ENCODE data around the gene CFAP99. TPM values are rescaled to one million over a fixed set of nuclear protein-coding genes. Genes with fewer than 3 reads are reported as not detected.

Gene CFAP99
- total RNA-seq, 2 donors from 2014 or later, result 0.32 to 0.49 TPM

DNA sequence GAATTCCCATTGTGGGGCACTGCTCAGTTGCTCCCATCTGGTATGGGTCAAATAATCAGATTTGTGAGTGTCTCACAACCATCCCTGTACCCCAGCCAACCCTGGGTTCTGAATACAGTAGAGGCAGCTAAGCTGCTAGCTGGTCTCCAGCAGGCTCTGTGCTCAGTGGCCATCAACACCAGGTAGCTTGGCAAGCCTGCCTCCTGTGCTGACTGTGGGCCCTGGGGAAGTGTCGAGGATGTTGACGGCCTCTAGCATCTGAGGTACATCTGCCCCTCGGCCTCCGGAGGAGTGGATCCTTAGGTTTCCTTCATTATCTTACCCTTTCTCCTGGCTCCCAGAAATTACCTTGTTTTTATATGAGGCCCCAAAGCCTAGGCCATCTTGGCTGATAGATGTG lies 63.4 kb downstream of the CFAP99 start:
- Histone ChIP-seq H3K4me3 (no peak overlapping the region), H3K27me3 (no peaks in the 10 kb centered on the region), H3K9ac (ENCODE audit: low read depth in 2 of 2, low read length in 2 of 2) (peak overlapping the region in 1 of 2 donors; percentile 48), H3K36me3 (no peaks in the 10 kb centered on the region), H3K9me3 (no peaks in the 10 kb centered on the region), H3K27ac (peak overlapping the region; percentile 37), H3K4me1 (peaks cover 56% of the 10 kb centered on the region)
- intact Hi-C loops (cut with DNase I), result no loop called here
- DNase-seq, result no peak
- TF ChIP-seq, protein P1, sequence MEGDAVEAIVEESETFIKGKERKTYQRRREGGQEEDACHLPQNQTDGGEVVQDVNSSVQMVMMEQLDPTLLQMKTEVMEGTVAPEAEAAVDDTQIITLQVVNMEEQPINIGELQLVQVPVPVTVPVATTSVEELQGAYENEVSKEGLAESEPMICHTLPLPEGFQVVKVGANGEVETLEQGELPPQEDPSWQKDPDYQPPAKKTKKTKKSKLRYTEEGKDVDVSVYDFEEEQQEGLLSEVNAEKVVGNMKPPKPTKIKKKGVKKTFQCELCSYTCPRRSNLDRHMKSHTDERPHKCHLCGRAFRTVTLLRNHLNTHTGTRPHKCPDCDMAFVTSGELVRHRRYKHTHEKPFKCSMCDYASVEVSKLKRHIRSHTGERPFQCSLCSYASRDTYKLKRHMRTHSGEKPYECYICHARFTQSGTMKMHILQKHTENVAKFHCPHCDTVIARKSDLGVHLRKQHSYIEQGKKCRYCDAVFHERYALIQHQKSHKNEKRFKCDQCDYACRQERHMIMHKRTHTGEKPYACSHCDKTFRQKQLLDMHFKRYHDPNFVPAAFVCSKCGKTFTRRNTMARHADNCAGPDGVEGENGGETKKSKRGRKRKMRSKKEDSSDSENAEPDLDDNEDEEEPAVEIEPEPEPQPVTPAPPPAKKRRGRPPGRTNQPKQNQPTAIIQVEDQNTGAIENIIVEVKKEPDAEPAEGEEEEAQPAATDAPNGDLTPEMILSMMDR (IDR thresholded peaks at IDR 0.05), result no peak

DNA sequence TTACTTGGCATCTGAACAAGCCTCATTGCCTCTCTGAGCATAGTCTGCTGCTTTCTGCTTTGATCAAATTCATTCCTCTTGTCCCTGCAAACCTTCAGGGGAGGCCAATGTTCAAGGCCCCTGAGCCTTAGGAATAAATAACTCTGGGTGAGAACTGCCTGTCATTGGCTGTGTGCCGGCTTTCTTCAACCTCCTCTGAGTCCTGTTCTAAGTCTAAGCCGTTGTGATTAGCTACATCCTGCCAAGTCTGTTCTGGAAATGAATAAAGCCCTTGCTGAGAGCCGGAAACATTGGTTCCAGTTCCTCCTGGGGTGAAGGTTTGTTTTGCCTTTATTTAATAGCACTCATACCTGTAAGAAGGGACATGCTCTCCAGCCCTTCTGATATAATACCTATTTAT lies 63.9 kb downstream of the CFAP99 start:
- Histone ChIP-seq H3K9ac (ENCODE audit: low read depth in 2 of 2, low read length in 2 of 2) (peak overlapping the region in 1 of 2 donors; percentile 48), H3K4me1 (peaks cover 51% of the 10 kb centered on the region), H3K27me3 (no peaks in the 10 kb centered on the region), H3K9me3 (no peaks in the 10 kb centered on the region), H3K36me3 (no peaks in the 10 kb centered on the region), H3K27ac (peak overlapping the region; percentile 37), H3K4me3 (no peak overlapping the region)
- intact Hi-C loops (cut with DNase I), result no loop called here
- DNase-seq, result peak; percentile 45
- TF ChIP-seq, protein P1 (IDR thresholded peaks at IDR 0.05), result no peak

DNA sequence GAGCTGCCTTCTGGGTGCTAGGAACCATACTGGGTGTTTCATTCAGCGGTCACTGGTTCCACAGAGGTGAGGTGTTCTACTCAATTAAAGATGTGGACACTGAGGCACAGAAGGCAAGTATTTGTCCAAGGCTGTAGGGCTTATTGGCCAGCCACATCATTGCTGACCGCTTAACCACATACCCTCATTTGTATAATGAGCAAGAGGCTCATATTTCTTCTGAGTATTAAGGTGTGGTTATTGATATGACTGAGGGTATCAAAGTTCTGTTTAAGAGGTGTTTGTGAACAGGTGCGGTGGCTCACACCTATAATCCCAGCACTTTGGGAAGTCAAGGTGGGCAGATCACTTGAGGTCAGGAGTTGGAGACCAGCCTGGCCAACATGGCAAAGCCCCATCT lies 64.5 kb downstream of the CFAP99 start:
- Histone ChIP-seq H3K9ac (ENCODE audit: low read depth in 2 of 2, low read length in 2 of 2) (peak overlapping the region in 1 of 2 donors; percentile 41), H3K4me1 (peaks cover 47% of the 10 kb centered on the region), H3K36me3 (no peaks in the 10 kb centered on the region), H3K9me3 (no peaks in the 10 kb centered on the region), H3K4me3 (no peak overlapping the region), H3K27ac (peak overlapping the region; percentile 37), H3K27me3 (no peaks in the 10 kb centered on the region)
- intact Hi-C loops (cut with DNase I), result no loop called here
- DNase-seq, result no peak
- TF ChIP-seq, protein P1 (IDR thresholded peaks at IDR 0.05), result no peak

DNA sequence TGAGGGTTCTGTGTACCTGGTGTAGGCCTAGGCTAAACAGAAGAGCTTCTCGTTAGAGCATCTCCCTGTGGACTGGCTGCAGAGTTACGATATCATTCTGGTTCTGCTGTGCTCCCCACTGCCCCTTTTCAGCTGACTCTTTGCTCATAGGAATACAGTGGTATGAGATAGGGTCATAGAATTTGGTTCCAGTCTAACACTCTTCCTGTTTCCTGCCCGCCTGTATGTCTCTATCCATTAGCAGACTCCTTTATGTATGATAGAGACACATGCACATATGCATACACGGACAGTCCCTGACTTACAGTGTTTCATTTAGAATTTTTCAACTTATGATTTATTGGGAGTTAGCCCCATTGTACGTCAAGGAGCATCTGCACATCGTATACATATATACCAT lies 65.4 kb downstream of the CFAP99 start:
- H3K27me3 ChIP-seq, result no peaks in the 10 kb centered on the region
- intact Hi-C loops (cut with DNase I), result no loop called here
- no peak overlapping the region for H3K4me3 ChIP-seq
- TF ChIP-seq, protein P1 (IDR thresholded peaks at IDR 0.05), result no peak
- H3K9ac ChIP-seq (ENCODE audit: low read depth in 2 of 2, low read length in 2 of 2), result peak overlapping the region in 1 of 2 donors; percentile 48
- no peak overlapping the region for H3K27ac ChIP-seq
- DNase-seq, result no peak
- no peaks in the 10 kb centered on the region for H3K9me3 ChIP-seq
- no peaks in the 10 kb centered on the region for H3K36me3 ChIP-seq
- peaks cover 38% of the 10 kb centered on the region for H3K4me1 ChIP-seq

DNA sequence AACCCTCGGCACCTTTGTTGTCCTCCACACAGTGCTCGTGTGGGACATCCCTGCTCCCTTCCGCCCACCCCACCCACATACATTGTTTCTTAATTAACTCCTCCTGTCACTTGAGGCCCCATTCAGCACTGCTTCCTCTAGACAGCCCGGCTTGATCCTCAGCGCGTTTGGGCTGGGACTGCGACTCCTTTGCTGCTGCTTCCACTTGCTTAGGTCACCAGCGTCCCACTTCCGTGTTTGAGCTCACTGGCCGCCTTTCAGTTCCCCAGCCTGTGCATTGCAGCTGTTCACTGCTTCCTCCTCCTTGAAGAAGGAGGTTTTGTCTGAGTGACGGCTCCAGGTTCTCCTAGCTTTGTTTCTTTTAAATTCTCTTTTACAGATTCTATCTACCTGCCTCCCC lies 66.2 kb downstream of the CFAP99 start:
- peak overlapping the region; percentile 68 for H3K27ac ChIP-seq
- intact Hi-C loops (cut with DNase I), result no loop called here
- H3K9me3 ChIP-seq, result no peaks in the 10 kb centered on the region
- DNase-seq, result peak; percentile 81
- TF ChIP-seq, protein P1 (IDR thresholded peaks at IDR 0.05), result no peak
- H3K4me3 ChIP-seq, result no peak overlapping the region
- no peaks in the 10 kb centered on the region for H3K27me3 ChIP-seq
- no peaks in the 10 kb centered on the region for H3K36me3 ChIP-seq
- H3K9ac ChIP-seq (ENCODE audit: low read depth in 2 of 2, low read length in 2 of 2), result peak overlapping the region; percentile 41 to 48
- peaks cover 37% of the 10 kb centered on the region for H3K4me1 ChIP-seq

Data from colonic mucosa (tissue), 4 donors.